SK-N-SH (cell line): ENCODE data around the gene SYT5. TPM values are rescaled to one million over a fixed set of nuclear protein-coding genes. Genes with fewer than 3 reads are reported as not detected.

Experiments used
- CTCF ChIA-PET: fragments of 300-600, 350-600 bp; formaldehyde crosslinking; extraction: SDS; loops from one replicate; lab custom pipeline; 2021; lab: Yijun Ruan, JAX
- POLR2A ChIA-PET: fragments of 350-600 bp; sonication (Branson Sonifier 250); formaldehyde crosslinking; extraction: SDS; loops from one replicate; lab custom pipeline; 2020; ENCODE audit warnings: antibody characterized with exemption, inconsistent platforms; lab: Yijun Ruan, JAX
- DNase-seq: peaks from one replicate; pipeline ENCODE4 v3.0.0; 2012
- H2AFZ ChIP-seq: fragments of 200-600 bp; sonication (generic); 2 replicates; pipeline ENCODE4 v1.8.1; 2016; ENCODE audit warnings: antibody characterized with exemption, mild to moderate bottlenecking, low read depth
- H3F3A ChIP-seq: fragments of 200-600 bp; sonication (generic); replicated peaks from 2 replicates; pipeline ENCODE3; 2016; ENCODE audit warnings: antibody characterized with exemption, mild to moderate bottlenecking; ENCODE audit not compliant: insufficient read depth
- H3K27ac ChIP-seq, 2 experiments: fragments of 200-500 bp in 1 of 2; fragments of 200-600 bp in 1 of 2; sonication (Bioruptor generic) in 1 of 2; sonication (generic), shearing (Covaris generic) in 1 of 2; 2 replicates each; pipeline versions ENCODE4 v1.5.1 to v1.6.1; 2014 to 2016; ENCODE audit warnings: low read depth in 2 of 2, inconsistent platforms in 1 of 2, low read length in 1 of 2, mild to moderate bottlenecking in 1 of 2, mixed read lengths in 1 of 2
- H3K27me3 ChIP-seq: fragments of 200-600 bp; sonication (generic), shearing (Covaris generic); 2 replicates; pipeline ENCODE4 v1.6.1; 2016; ENCODE audit warnings: mixed run types; ENCODE audit not compliant: insufficient read depth
- H3K36me3 ChIP-seq, 2 experiments: fragments of 200-500 bp in 1 of 2; fragments of 200-600 bp in 1 of 2; sonication (Bioruptor generic) in 1 of 2; sonication (generic) in 1 of 2; replicated peaks in 1 of 2; 2 replicates each; pipeline versions ENCODE3 to v1.5.1; 2014 to 2016; ENCODE audit warnings: low read length in 1 of 2, mild to moderate bottlenecking in 1 of 2; ENCODE audit not compliant: insufficient read depth in 2 of 2, control insufficient read depth in 1 of 2
- H3K4me1 ChIP-seq, 2 experiments: fragments of 200-500 bp in 1 of 2; fragments of 200-600 bp in 1 of 2; sonication (Bioruptor generic) in 1 of 2; sonication (generic), shearing (Covaris generic) in 1 of 2; 2 replicates each; pipeline versions ENCODE4 v1.5.1 to v1.6.1; 2014 to 2016; ENCODE audit warnings: low read depth in 1 of 2, low read length in 1 of 2, mixed run types in 1 of 2; ENCODE audit not compliant: insufficient read depth in 2 of 2, control insufficient read depth in 1 of 2
- H3K4me2 ChIP-seq: fragments of 200-600 bp; sonication (generic), shearing (Covaris generic); 2 replicates; pipeline ENCODE4 v1.6.1; 2017; ENCODE audit warnings: mixed run types
- H3K4me3 ChIP-seq, 2 experiments: fragments of 200-500 bp in 1 of 2; fragments of 200-600 bp in 1 of 2; sonication (Bioruptor generic) in 1 of 2; sonication (generic), shearing (Covaris generic) in 1 of 2; 2 replicates each; pipeline versions ENCODE4 v1.5.1 to v1.8.1; 2014 to 2016; ENCODE audit warnings: low read depth in 2 of 2, inconsistent platforms in 1 of 2, low read length in 1 of 2, mild to moderate bottlenecking in 1 of 2, mixed read lengths in 1 of 2, moderate library complexity in 1 of 2
- H3K79me2 ChIP-seq: fragments of 200-600 bp; sonication (generic); 2 replicates; pipeline ENCODE4 v1.8.1; 2017; ENCODE audit warnings: mild to moderate bottlenecking; ENCODE audit not compliant: insufficient read depth
- H3K9ac ChIP-seq: fragments of 200-600 bp; sonication (generic); 2 replicates; pipeline ENCODE4 v1.6.1; 2017; ENCODE audit warnings: mixed run types
- H3K9me2 ChIP-seq: fragments of 200-600 bp; sonication (generic); 2 replicates; pipeline ENCODE4 v1.6.1; 2017; ENCODE audit warnings: mixed run types
- H3K9me3 ChIP-seq: fragments of 200-600 bp; sonication (generic); 2 replicates; pipeline ENCODE4 v1.6.1; 2017; ENCODE audit warnings: mixed run types, mild to moderate bottlenecking, moderate library complexity
- H4K20me1 ChIP-seq: fragments of 200-600 bp; sonication (generic); 2 replicates; pipeline ENCODE4 v1.6.1; 2017; ENCODE audit warnings: mild to moderate bottlenecking, mixed run types; ENCODE audit not compliant: insufficient read depth
- EP300 ChIP-seq, 2 experiments: IDR thresholded peaks; 2 replicates each; pipeline versions ENCODE4 v1.4.0 to v1.6.1; 2012; ENCODE audit warnings: borderline replicate concordance in 1 of 2, low read depth in 1 of 2, low read length in 1 of 2
- EZH2phosphoT487 ChIP-seq: fragments of 200-600 bp; sonication (generic); IDR thresholded peaks from 2 replicates; pipeline ENCODE4 v1.6.1; 2017; ENCODE audit warnings: low read depth, mixed run types, mild to moderate bottlenecking, antibody characterized with exemption, moderate library complexity, borderline replicate concordance
- FOXM1 ChIP-seq: IDR thresholded peaks from 2 replicates; pipeline ENCODE4 v1.4.0; 2012; ENCODE audit warnings: low read depth, mild to moderate bottlenecking
- MEF2A ChIP-seq: IDR thresholded peaks from 2 replicates; pipeline ENCODE4 v1.4.0; 2012; ENCODE audit warnings: low read depth, borderline replicate concordance
- NFIC ChIP-seq: IDR thresholded peaks from 2 replicates; pipeline ENCODE4 v1.4.0; 2012; ENCODE audit warnings: borderline replicate concordance
- POLR2AphosphoS5 ChIP-seq: IDR thresholded peaks from 2 replicates; pipeline ENCODE4 v1.6.1; 2012; ENCODE audit warnings: low read depth, low read length
- RAD21 ChIP-seq: IDR thresholded peaks from 2 replicates; pipeline ENCODE4 v1.6.1; 2012; ENCODE audit warnings: mild to moderate bottlenecking, low read length
- RCOR1 ChIP-seq: fragments of 150-350 bp; IDR thresholded peaks from 2 replicates; pipeline ENCODE4 v1.6.1; 2017; ENCODE audit warnings: antibody characterized with exemption, low read length
- REST ChIP-seq: IDR thresholded peaks from 2 replicates; pipeline ENCODE4 v1.6.1; 2012; ENCODE audit warnings: mild to moderate bottlenecking, low read depth, low read length, moderate library complexity
- RFX5 ChIP-seq: IDR thresholded peaks from 2 replicates; pipeline ENCODE4 v1.6.1; 2012; ENCODE audit warnings: mild to moderate bottlenecking, improper control_type of control experiment, low read length
- RXRA ChIP-seq: IDR thresholded peaks from 2 replicates; pipeline ENCODE4 v1.4.0; 2012; ENCODE audit warnings: low read depth, mild to moderate bottlenecking, borderline replicate concordance
- SIN3A ChIP-seq: IDR thresholded peaks from 2 replicates; pipeline ENCODE4 v1.6.1; 2012; ENCODE audit warnings: low read depth, mild to moderate bottlenecking, low read length, moderate library complexity, borderline replicate concordance
- WGBS: methylation state at CpG from one replicate; pipeline ENCODE4 v1.1.6; 2017; ENCODE audit warnings: low lambda C conversion rate; 5-methylcytosine and 5-hydroxymethylcytosine counted together
- polyA plus RNA-seq, 3 experiments: library from polyadenylated mRNA; depleted of rRNA; stranded (reverse); fragments of >200 nt; gene quantifications; 2 replicates each; pipeline ENCODE4 v1.2.3, GENCODE V29; 2012
- TF ChIP-seq, protein P1 (sequence below): IDR thresholded peaks from 2 replicates; pipeline ENCODE4 v1.4.0; 2012; ENCODE audit warnings: low read depth, borderline replicate concordance
- TF ChIP-seq, protein P2 (sequence below): IDR thresholded peaks from 2 replicates; pipeline ENCODE4; 2012

The SYT5 gene
- polyA plus RNA-seq, 1 of the 3 experiments (the other 2 are of a cell fraction) = 0.21 TPM

GRCh38 chr19:55171440-55171839, 8.6 kb downstream of the SYT5 start:
- TF ChIP-seq RCOR1 (no peak), SIN3A (no peak), POLR2AphosphoS5 (no peak), EP300 (IDR thresholded peaks at IDR 0.05; ENCODE audit: borderline replicate concordance in 1 of 2, low read depth in 1 of 2, low read length in 1 of 2) (no peak), RAD21 (no peak), EZH2phosphoT487 (no peak)
- TF ChIP-seq, protein P1, sequence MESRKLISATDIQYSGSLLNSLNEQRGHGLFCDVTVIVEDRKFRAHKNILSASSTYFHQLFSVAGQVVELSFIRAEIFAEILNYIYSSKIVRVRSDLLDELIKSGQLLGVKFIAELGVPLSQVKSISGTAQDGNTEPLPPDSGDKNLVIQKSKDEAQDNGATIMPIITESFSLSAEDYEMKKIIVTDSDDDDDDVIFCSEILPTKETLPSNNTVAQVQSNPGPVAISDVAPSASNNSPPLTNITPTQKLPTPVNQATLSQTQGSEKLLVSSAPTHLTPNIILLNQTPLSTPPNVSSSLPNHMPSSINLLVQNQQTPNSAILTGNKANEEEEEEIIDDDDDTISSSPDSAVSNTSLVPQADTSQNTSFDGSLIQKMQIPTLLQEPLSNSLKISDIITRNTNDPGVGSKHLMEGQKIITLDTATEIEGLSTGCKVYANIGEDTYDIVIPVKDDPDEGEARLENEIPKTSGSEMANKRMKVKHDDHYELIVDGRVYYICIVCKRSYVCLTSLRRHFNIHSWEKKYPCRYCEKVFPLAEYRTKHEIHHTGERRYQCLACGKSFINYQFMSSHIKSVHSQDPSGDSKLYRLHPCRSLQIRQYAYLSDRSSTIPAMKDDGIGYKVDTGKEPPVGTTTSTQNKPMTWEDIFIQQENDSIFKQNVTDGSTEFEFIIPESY = no peak
- TF ChIP-seq, all 33 proteins: peak for 0
- H3K9me2 ChIP-seq = no peaks in the 10 kb centered on the region
- CTCF ChIA-PET = interaction anchor here (0.9 kb wide), 1 partner anchor 8 kb away, joined by 3 read pairs; the partner anchor contains the start of gene SYT5
- no peaks in the 10 kb centered on the region for H3K79me2 ChIP-seq
- H3K4me2 ChIP-seq = no peak overlapping the region
- no peak overlapping the region for H3K9ac ChIP-seq
- H3K9me3 ChIP-seq = no peaks in the 10 kb centered on the region
- no peaks in the 10 kb centered on the region for H3K36me3 ChIP-seq
- peaks cover 42% of the 10 kb centered on the region; the same call in 1 of the 2 replicates for H3K27me3 ChIP-seq
- 81% methylated on average over 5 of the region's 5 CpGs for WGBS
- no peaks in the 10 kb centered on the region for H3F3A ChIP-seq
- H2AFZ ChIP-seq = no peak overlapping the region
- peaks cover 0 to 2% of the 10 kb centered on the region in 2 experiments; a peak in 1 of 4 replicates for H3K4me1 ChIP-seq
- POLR2A ChIA-PET = no interaction called here
- no peak for DNase-seq
- no peak overlapping the region for H3K4me3 ChIP-seq
- no peaks in the 10 kb centered on the region for H4K20me1 ChIP-seq
- H3K27ac ChIP-seq = no peak overlapping the region

- no peak overlapping the region for H2AFZ ChIP-seq
- H3K36me3 ChIP-seq = no peaks in the 10 kb centered on the region
- H3K4me2 ChIP-seq = no peak overlapping the region
- no peak overlapping the region for H3K4me3 ChIP-seq
- H3K27me3 ChIP-seq = peaks cover 36% of the 10 kb centered on the region; the same call in 1 of the 2 replicates
- ChIA-PET POLR2A (no interaction called here), CTCF (interaction anchor here (0.7 to 6.3 kb wide), 3 partner anchors 9 to 249 kb away, joined by 5 to 37 read pairs (median 19); no protein-coding TSS in a partner anchor)
- H3K9ac ChIP-seq = no peak overlapping the region
- 46% methylated on average over 4 of the region's 4 CpGs for WGBS
- no peaks in the 10 kb centered on the region for H3F3A ChIP-seq
- TF ChIP-seq FOXM1 (no peak), REST (no peak), MEF2A (no peak), RAD21 (no peak), RXRA (no peak), RFX5 (no peak), EP300 (IDR thresholded peaks at IDR 0.05; ENCODE audit: borderline replicate concordance in 1 of 2, low read depth in 1 of 2, low read length in 1 of 2) (no peak), NFIC (no peak)
- TF ChIP-seq, protein P2, sequence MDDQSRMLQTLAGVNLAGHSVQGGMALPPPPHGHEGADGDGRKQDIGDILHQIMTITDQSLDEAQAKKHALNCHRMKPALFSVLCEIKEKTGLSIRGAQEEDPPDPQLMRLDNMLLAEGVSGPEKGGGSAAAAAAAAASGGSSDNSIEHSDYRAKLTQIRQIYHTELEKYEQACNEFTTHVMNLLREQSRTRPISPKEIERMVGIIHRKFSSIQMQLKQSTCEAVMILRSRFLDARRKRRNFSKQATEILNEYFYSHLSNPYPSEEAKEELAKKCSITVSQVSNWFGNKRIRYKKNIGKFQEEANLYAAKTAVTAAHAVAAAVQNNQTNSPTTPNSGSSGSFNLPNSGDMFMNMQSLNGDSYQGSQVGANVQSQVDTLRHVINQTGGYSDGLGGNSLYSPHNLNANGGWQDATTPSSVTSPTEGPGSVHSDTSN = no peak
- no peaks in the 10 kb centered on the region for H3K9me2 ChIP-seq
- H3K79me2 ChIP-seq = no peaks in the 10 kb centered on the region
- no peaks in the 10 kb centered on the region for H3K9me3 ChIP-seq
- DNase-seq = no peak
- H3K4me1 ChIP-seq = peaks cover 0 to 6% of the 10 kb centered on the region in 2 experiments; a peak in 1 of 4 replicates
- H4K20me1 ChIP-seq = no peaks in the 10 kb centered on the region
- H3K27ac ChIP-seq = no peak overlapping the region
Observed at GRCh38 chr19:55169136-55169535, 11.0 kb downstream of the SYT5 start.
